A549 (cell line): ENCODE data around the gene RPN1. TPM values are rescaled to one million over a fixed set of nuclear protein-coding genes. Genes with fewer than 3 reads are reported as not detected.
A peak's percentile ranks its signal among the peaks of the same experiment; 100 is the strongest.

Experiments used
- ATAC-seq, 2 experiments: fragments of 200-7000 bp in 1 of 2; fragments of >200 bp in 1 of 2; cut with Nextera tagmentation in 1 of 2; cut with Tn5 transposase in 1 of 2; 3 replicates each; pipeline versions ENCODE4 v1.8.0 to v1.9.1; 2018 to 2020; ENCODE audit warnings: mild to moderate bottlenecking in 1 of 2, moderate library complexity in 1 of 2
- CTCF ChIA-PET: fragments of 300-600 bp; sonication (Branson Sonifier 250); formaldehyde crosslinking; extraction: SDS; loops from one replicate; lab custom pipeline; 2021; ENCODE audit warnings: antibody characterized with exemption, inconsistent platforms; lab: Yijun Ruan, JAX
- POLR2A ChIA-PET: fragments of 350-600 bp; formaldehyde crosslinking; extraction: SDS; loops from one replicate; lab custom pipeline; 2021; ENCODE audit warnings: antibody characterized with exemption, inconsistent platforms; lab: Yijun Ruan, JAX
- DNase-seq, 2 experiments: peaks; one replicate each; pipeline versions ENCODE4 v3.0.0 to v3.0.0-alpha.2; 2011 to 2016; ENCODE audit warnings: low read depth in 1 of 2, low spot score in 1 of 2
- FAIRE-seq: peaks from 2 replicates; lab custom pipeline; 2011; peaks lifted over from hg19 to GRCh38; lab: Jason Lieb, UNC
- H3K27ac ChIP-seq, 2 experiments: fragments of >200 bp; sonication (Bioruptor Twin); formaldehyde crosslinking; 3 replicates each; pipeline ENCODE4 v1.5.1; 2016 to 2017
- H3K4me1 ChIP-seq: fragments of >200 bp; sonication (Bioruptor Twin); formaldehyde crosslinking; 3 replicates; pipeline ENCODE4 v1.6.1; 2016
- H3K4me2 ChIP-seq: fragments of >200 bp; sonication (Bioruptor Twin); formaldehyde crosslinking; 3 replicates; pipeline ENCODE4 v1.6.1; 2016
- H3K4me3 ChIP-seq: fragments of >200 bp; sonication (Bioruptor Twin); formaldehyde crosslinking; 3 replicates; pipeline ENCODE4 v1.5.1; 2016
- H3K9me3 ChIP-seq: fragments of >200 bp; sonication (Bioruptor Twin); formaldehyde crosslinking; 3 replicates; pipeline ENCODE4 v1.6.1; 2016
- ATOH8 ChIP-seq: fragments of 250-450 bp; sonication (Bioruptor Pico); IDR thresholded peaks from 2 replicates; pipeline ENCODE4 v1.5.0; 2020; ENCODE audit warnings: low read depth, mild to moderate bottlenecking, moderate library complexity
- CHD4 ChIP-seq: fragments of 200-600 bp; sonication (generic); IDR thresholded peaks from 2 replicates; pipeline ENCODE4 v1.6.1; 2016; ENCODE audit warnings: antibody characterized with exemption, mild to moderate bottlenecking, borderline replicate concordance
- EHF ChIP-seq: fragments of 250-450 bp; sonication (Bioruptor Pico); IDR thresholded peaks from 2 replicates; pipeline ENCODE4 v1.5.0; 2020; ENCODE audit warnings: mild to moderate bottlenecking
- ELK1 ChIP-seq: fragments of 150-350 bp; IDR thresholded peaks from 2 replicates; pipeline ENCODE4 v1.6.1; 2014; ENCODE audit warnings: low read depth, mild to moderate bottlenecking, low read length
- EP300 ChIP-seq, 2 experiments: fragments of >200 bp; sonication (Bioruptor Twin); formaldehyde crosslinking; IDR thresholded peaks; 2 replicates in 1 of 2; 3 replicates in 1 of 2; pipeline ENCODE4 v1.6.1; 2016 to 2017
- FOSB ChIP-seq: fragments of 250-450 bp; sonication (Bioruptor Pico); IDR thresholded peaks from 2 replicates; pipeline ENCODE4 v1.5.0; 2020; ENCODE audit warnings: mild to moderate bottlenecking, moderate library complexity
- FOXS1 ChIP-seq: fragments of 250-450 bp; sonication (Bioruptor Pico); IDR thresholded peaks from 2 replicates; pipeline ENCODE4 v1.5.0; 2020; ENCODE audit warnings: mild to moderate bottlenecking, moderate library complexity
- GATA3 ChIP-seq: IDR thresholded peaks from 2 replicates; pipeline ENCODE4 v1.6.1; 2012; ENCODE audit warnings: borderline replicate concordance
- HOXB13 ChIP-seq: fragments of 250-450 bp; sonication (Bioruptor Pico); IDR thresholded peaks from 2 replicates; pipeline ENCODE4 v1.5.0; 2020; ENCODE audit warnings: low read depth, mild to moderate bottlenecking, moderate library complexity
- HOXB5 ChIP-seq: fragments of 250-450 bp; sonication (Bioruptor Pico); IDR thresholded peaks from 2 replicates; pipeline ENCODE4 v1.5.0; 2020; ENCODE audit warnings: mild to moderate bottlenecking, moderate library complexity
- MAFK ChIP-seq: fragments of 450-650 bp; IDR thresholded peaks from 2 replicates; pipeline ENCODE4 v1.6.1; 2014; ENCODE audit not compliant: partially characterized antibody
- RAD21 ChIP-seq, 2 experiments: fragments of >200 bp in 1 of 2; sonication (Bioruptor Twin) in 1 of 2; formaldehyde crosslinking in 1 of 2; IDR thresholded peaks in 1 of 2; conservative IDR thresholded peaks in 1 of 2; 2 replicates in 1 of 2; 3 replicates in 1 of 2; pipeline ENCODE4 v1.6.1; 2012 to 2018; ENCODE audit warnings: inconsistent platforms in 1 of 2
- REST ChIP-seq: fragments of 200-600 bp; sonication (generic); IDR thresholded peaks from 2 replicates; pipeline ENCODE4 v1.6.1; 2016; ENCODE audit warnings: antibody characterized with exemption, mild to moderate bottlenecking, moderate library complexity
- ZC3H11A ChIP-seq: fragments of 450-650 bp; IDR thresholded peaks from 2 replicates; pipeline ENCODE4 v1.6.1; 2014; ENCODE audit warnings: antibody characterized with exemption, mild to moderate bottlenecking
- ZSCAN20 ChIP-seq: fragments of 250-450 bp; sonication (Bioruptor Pico); IDR thresholded peaks from 2 replicates; pipeline ENCODE4 v1.8.0; 2022; ENCODE audit warnings: mild to moderate bottlenecking, moderate library complexity
- WGBS: methylation state at CpG from one replicate; pipeline ENCODE4 v1.1.6; 2017; ENCODE audit errors: missing lambda C conversion rate; 5-methylcytosine and 5-hydroxymethylcytosine counted together
- polyA plus RNA-seq, 4 experiments: library from polyadenylated mRNA; depleted of rRNA in 3 of 4; stranded (reverse); fragments of >200 nt; fragmentation: RNase III in 1 of 4; extraction: RNeasy Plus Mini Kit Qiagen cat#74134 plus additional on column Dnase treatment in 1 of 4; gene quantifications; 2 replicates in 3 of 4; 3 replicates in 1 of 4; pipeline ENCODE4 v1.2.3, GENCODE V29; 2011 to 2017

The RPN1 gene
- polyA plus RNA-seq, 2 of the 4 experiments (the other 2 are of a cell fraction): 145 to 279 TPM

GRCh38 chr3:128625409-128625945 is 25.1 kb downstream of the RPN1 start:
- no peaks in the 10 kb centered on the region for H3K4me1 ChIP-seq
- CTCF ChIA-PET: interaction anchor here (1.0 to 1.6 kb wide), 2 partner anchors 8 to 170 kb away, joined by 3 to 5 read pairs; no protein-coding TSS in a partner anchor
- H3K4me3 ChIP-seq: no peak overlapping the region
- FAIRE-seq (no peak), ATAC-seq (peak in 1 of 2 experiments; percentile 52; a peak in 2 of 6 replicates), DNase-seq (no peak)
- H3K9me3 ChIP-seq: no peaks in the 10 kb centered on the region
- H3K27ac ChIP-seq: no peak overlapping the region
- H3K4me2 ChIP-seq: no peak overlapping the region
- WGBS: 90% methylated on average over 9 of the region's 11 CpGs
- POLR2A ChIA-PET: no interaction called here
- no peak for TF ChIP-seq ATOH8 (CRISPR knock-in tag)
- no peak for TF ChIP-seq ZC3H11A
- TF ChIP-seq FOXS1: no peak
- no peak for TF ChIP-seq FOSB (CRISPR knock-in tag)
- TF ChIP-seq HOXB5 (CRISPR knock-in tag): no peak

GRCh38 chr3:128624526-128625138 is 26.0 kb downstream of the RPN1 start:
- POLR2A ChIA-PET: no interaction called here

More at GRCh38 chr3:128624526-128625138, 26.0 kb downstream of the RPN1 start:
- 83% methylated on average over 10 of the region's 11 CpGs for WGBS
- ATAC-seq (no peak), FAIRE-seq (no peak), DNase-seq (no peak)
- no peaks in the 10 kb centered on the region for H3K9me3 ChIP-seq
- H3K4me3 ChIP-seq: no peak overlapping the region
- no peak overlapping the region for H3K4me2 ChIP-seq
- TF ChIP-seq GATA3 (no peak), RAD21 (conservative IDR thresholded peaks at IDR 0.05 in 1 of 2, IDR thresholded peaks at IDR 0.05 in 1 of 2) (no peak), MAFK (no peak), REST (no peak), ZSCAN20 (CRISPR knock-in tag) (no peak), ELK1 (no peak), CHD4 (no peak), EHF (CRISPR knock-in tag) (no peak), EP300 (IDR thresholded peaks at IDR 0.05) (no peak), HOXB13 (CRISPR knock-in tag) (no peak)
- peaks cover 2% of the 10 kb centered on the region; the same call in 1 of the 3 replicates for H3K4me1 ChIP-seq
- H3K27ac ChIP-seq: no peak overlapping the region
- CTCF ChIA-PET: no interaction called here
